GDM1 (cell line): ENCODE measurements around the gene QRSL1.
"Not testable (repeated sequence)": the region's sequence is repeated elsewhere in the genome, so short reads cannot be mapped to it uniquely, and the experiment has no call there.

Experiments used
- DNase-seq: peaks from one replicate; lab custom pipeline; 2025; lab: John Stamatoyannopoulos, UW

The QRSL1 gene

GRCh38 chr6:106684011-106684410 is 54.6 kb downstream of the QRSL1 start:
- DNase-seq: no peak

DNA sequence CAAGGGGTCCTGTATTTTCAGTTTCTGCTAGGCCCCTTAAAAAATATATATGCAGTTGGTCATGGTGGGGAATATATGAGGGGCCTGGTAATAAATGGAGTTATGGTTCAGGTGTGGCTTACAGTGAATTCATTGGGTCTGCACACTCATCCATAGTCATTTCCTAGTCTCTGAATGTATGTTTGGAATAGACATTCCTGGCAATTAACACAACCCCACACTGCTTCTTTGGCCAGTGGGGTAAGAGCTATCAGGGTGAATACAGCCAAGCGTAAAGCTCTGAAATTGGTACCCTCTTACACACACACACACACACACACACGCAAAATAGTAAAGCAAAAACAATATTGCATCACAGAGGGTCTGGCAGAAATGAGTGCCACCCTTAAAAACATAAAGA is 56.5 kb downstream of the QRSL1 start:
- no peak for DNase-seq

DNA sequence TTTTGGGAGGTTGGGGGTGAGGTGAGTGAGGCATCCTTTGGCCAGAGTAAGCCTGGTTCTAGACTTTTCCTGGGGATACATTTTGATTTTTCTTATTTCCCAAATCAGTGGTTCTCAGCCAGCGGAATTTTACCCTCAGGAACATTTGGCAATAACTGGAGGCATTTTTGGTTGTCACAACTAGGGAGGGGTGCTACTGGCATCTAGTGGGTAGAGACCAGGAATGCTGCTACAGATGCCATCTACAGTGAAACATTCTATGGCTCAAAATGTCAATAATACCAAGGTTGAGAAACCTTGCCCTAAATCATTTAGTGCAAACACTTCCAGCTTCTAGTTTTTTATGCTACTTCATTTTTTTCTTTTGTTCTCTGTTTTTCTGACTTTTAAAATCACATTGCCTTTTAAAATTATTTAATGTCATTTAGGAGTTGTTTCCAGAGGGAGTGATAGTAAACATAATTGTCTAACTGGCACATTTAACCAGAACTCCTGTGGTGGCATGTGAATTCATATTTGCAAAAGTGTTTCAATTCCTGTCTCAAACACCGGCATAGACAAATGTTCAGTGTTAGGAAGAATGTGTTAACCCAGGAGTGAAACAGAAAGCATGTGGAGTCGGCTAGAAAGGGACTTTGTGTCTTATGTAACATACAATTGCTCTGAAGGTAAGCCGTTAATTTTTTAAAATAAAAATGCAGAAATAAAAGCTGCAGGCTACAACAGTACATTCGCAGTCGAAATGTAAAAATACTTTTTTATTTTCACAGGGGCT is 59.0 kb downstream of the QRSL1 start:
- DNase-seq: no peak

- DNase-seq: no peak
These were observed 62.9 kb downstream of the QRSL1 start for GRCh38 chr6:106692112-106692818.

DNA sequence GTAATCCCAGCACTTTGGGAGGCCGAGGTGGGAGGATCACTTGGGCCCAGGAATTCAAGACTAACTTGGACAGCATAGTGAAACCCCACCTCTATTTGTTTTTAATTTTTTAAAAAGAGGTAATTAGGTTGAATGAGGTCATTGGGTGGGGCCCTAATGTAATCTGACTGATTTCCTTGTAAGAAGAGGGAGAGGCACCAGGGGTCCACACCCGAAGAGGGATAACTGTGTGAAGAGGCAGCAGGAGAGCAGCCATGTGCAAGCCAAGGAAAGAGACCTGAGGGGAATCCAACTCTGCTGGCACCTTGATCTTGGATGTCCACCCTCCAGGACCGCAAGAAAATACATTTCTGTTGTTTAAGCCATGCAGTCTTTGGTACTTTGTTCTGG is 63.4 kb downstream of the QRSL1 start:
- DNase-seq: no peak

- no peak for DNase-seq
These were observed 64.0 kb downstream of the QRSL1 start for GRCh38 chr6:106693418-106693817.

GRCh38 chr6:106694343-106694742 is 65.0 kb downstream of the QRSL1 start:
- DNase-seq: no peak

GRCh38 chr6:106700581-106700980 is 71.2 kb downstream of the QRSL1 start:
- DNase-seq: no peak

- not testable (repeated sequence) for DNase-seq
These were observed 71.8 kb downstream of the QRSL1 start for GRCh38 chr6:106701201-106701600.

GRCh38 chr6:106702046-106702445 is 72.7 kb downstream of the QRSL1 start:
- DNase-seq: no peak

GRCh38 chr6:106702451-106703110 is 73.2 kb downstream of the QRSL1 start:
- no peak for DNase-seq

- no peak for DNase-seq
These were observed 74.9 kb downstream of the QRSL1 start for GRCh38 chr6:106704327-106704726.

GRCh38 chr6:106705156-106705555 is 75.8 kb downstream of the QRSL1 start:
- no peak for DNase-seq

GRCh38 chr6:106710580-106710979 is 81.2 kb downstream of the QRSL1 start:
- no peak for DNase-seq

DNA sequence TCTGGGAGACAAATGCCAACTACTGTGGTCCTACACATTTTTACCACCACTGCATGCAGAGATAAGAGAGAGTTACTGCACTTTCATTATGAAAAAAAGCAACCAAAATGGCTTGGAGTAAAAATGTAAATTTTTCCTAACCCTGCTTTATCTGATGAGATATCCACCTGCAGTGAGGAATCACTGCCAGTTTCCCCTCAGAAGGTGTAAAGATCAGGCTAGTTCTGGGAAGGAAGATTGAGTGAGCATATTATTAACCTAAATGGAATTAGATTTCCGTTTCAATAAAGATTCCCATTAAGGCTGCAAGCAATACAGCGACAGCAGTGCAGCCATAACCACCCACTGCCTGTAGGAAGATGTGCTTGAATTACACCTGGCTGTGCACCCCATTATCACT is 84.9 kb downstream of the QRSL1 start:
- no peak for DNase-seq

DNA sequence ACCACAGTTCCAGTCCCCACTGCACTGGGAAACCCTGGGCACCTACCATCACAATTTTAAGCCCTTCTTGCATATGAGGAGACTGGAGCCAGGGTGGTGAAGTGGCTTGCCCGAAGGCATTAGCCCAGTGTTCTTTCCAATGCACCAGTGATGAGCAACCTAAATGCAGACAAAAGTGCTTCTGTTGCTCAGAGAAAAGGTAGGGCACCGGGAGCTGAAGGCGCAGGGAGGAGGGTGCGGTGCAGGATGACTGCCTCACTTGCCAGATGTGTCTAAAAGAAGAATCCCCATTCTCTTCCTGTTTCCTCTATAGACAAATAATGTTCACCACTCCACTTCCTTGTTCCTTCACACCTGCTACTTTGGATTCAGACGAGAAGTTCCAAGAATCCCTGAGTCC is 86.5 kb downstream of the QRSL1 start:
- DNase-seq: no peak

DNA sequence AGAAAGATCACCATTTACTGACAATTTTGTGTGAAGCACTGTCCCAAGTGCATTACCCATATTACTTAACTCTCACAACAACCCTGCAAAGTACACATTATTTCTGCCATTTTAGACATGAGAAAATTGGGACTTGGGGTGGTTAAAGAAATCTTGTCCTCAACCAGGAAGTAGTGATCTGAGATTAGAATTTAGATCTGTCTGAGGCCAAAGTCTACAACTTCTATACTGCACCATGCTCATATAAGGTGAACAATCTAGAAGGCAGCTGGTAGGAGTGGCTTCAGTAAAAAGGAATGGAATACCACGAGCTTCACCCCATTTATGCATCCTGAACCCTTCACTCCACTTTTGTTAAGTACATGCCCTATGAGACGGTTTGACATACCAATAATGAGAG is 87.6 kb downstream of the QRSL1 start:
- DNase-seq: no peak
